Nephron progenitor cell (in vitro differentiated cells): Measurements from ENCODE around the gene TSTD1.
A peak's percentile ranks its signal among the peaks of the same experiment; 100 is the strongest.

Experiments
- DNase-seq: peaks from one replicate; pipeline ENCODE4 v3.0.0; 2021
- H3K27ac Mint-ChIP-seq: 2 replicates; pipeline ENCODE4 v1.8.0; 2021; ENCODE audit warnings: mild to moderate bottlenecking, moderate library complexity, mixed read lengths
- H3K27me3 Mint-ChIP-seq: 2 replicates; pipeline ENCODE4 v1.8.0; 2021; ENCODE audit warnings: mild to moderate bottlenecking, low read depth, mixed read lengths; ENCODE audit not compliant: poor library complexity
- H3K36me3 Mint-ChIP-seq: 2 replicates; pipeline ENCODE4 v1.8.0; 2021; ENCODE audit warnings: low read depth, mixed read lengths
- H3K4me1 Mint-ChIP-seq: 2 replicates; pipeline ENCODE4 v1.8.0; 2021; ENCODE audit warnings: mixed read lengths
- H3K4me3 Mint-ChIP-seq: 2 replicates; pipeline ENCODE4 v1.8.0; 2021; ENCODE audit warnings: mild to moderate bottlenecking, moderate library complexity, mixed read lengths
- H3K9me3 Mint-ChIP-seq: 2 replicates; pipeline ENCODE4 v1.8.0; 2021; ENCODE audit warnings: mild to moderate bottlenecking, moderate library complexity, mixed read lengths
- TF ChIP-seq, protein P1 (sequence below): fragments of 200-600 bp; sonication (generic); IDR thresholded peaks from 2 replicates; pipeline ENCODE4 v1.5.0; 2021; ENCODE audit warnings: antibody characterized with exemption

Gene TSTD1

DNA sequence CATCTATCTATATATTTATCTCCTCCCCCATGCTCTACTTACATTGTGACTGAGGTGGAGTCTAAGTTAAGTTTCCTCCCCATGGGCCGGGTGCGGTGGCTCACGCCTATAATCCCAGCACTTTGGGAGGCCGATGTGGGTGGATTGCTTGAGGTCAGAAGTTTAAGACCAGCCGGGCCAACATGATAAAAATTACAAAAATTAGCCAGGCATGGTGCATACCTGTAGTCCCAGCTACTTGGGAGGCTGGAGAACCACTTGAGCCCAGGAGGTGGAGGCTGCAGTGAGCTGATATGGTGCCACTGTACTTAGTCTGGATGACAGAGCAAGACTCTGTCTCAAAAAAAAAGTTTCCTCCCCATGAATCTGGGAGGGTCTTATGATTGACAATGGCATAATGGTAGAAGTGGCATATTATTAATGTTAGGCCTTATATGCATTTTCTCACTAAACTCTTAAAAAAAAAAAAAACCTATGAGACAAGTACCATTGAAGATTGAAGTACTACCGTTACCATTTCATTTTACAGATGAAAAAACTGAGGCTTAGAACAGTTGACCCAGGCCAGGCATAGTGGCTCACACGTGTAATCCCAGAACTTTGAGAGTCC is 29.1 kb downstream of the TSTD1 start:
- no peak for DNase-seq
- H3K4me1 Mint-ChIP-seq = peaks cover 13% of the 10 kb centered on the region
- no peak overlapping the region for H3K4me3 Mint-ChIP-seq
- H3K27me3 Mint-ChIP-seq = peaks cover 8% of the 10 kb centered on the region
- H3K27ac Mint-ChIP-seq = no peak overlapping the region
- TF ChIP-seq, protein P1, sequence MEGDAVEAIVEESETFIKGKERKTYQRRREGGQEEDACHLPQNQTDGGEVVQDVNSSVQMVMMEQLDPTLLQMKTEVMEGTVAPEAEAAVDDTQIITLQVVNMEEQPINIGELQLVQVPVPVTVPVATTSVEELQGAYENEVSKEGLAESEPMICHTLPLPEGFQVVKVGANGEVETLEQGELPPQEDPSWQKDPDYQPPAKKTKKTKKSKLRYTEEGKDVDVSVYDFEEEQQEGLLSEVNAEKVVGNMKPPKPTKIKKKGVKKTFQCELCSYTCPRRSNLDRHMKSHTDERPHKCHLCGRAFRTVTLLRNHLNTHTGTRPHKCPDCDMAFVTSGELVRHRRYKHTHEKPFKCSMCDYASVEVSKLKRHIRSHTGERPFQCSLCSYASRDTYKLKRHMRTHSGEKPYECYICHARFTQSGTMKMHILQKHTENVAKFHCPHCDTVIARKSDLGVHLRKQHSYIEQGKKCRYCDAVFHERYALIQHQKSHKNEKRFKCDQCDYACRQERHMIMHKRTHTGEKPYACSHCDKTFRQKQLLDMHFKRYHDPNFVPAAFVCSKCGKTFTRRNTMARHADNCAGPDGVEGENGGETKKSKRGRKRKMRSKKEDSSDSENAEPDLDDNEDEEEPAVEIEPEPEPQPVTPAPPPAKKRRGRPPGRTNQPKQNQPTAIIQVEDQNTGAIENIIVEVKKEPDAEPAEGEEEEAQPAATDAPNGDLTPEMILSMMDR = no peak
- H3K36me3 Mint-ChIP-seq = no peaks in the 10 kb centered on the region
- H3K9me3 Mint-ChIP-seq = no peaks in the 10 kb centered on the region

GRCh38 chr1:161008869-161009510 is 29.8 kb downstream of the TSTD1 start:
- Mint-ChIP-seq H3K9me3 (no peaks in the 10 kb centered on the region), H3K27ac (no peak overlapping the region), H3K4me1 (peaks cover 10% of the 10 kb centered on the region), H3K36me3 (no peaks in the 10 kb centered on the region), H3K4me3 (no peak overlapping the region), H3K27me3 (peaks cover 8% of the 10 kb centered on the region)
- no peak for DNase-seq
- TF ChIP-seq, protein P1 = no peak

- no peak for DNase-seq
- H3K4me1 Mint-ChIP-seq = no peaks in the 10 kb centered on the region
- H3K9me3 Mint-ChIP-seq = no peaks in the 10 kb centered on the region
- TF ChIP-seq, protein P1 = no peak
- peaks cover 3% of the 10 kb centered on the region for H3K27me3 Mint-ChIP-seq
- H3K4me3 Mint-ChIP-seq = no peak overlapping the region
- no peaks in the 10 kb centered on the region for H3K36me3 Mint-ChIP-seq
- H3K27ac Mint-ChIP-seq = no peak overlapping the region
Measured at GRCh38 chr1:161007369-161007768, 31.4 kb downstream of the TSTD1 start.

GRCh38 chr1:161006563-161006962 is 32.2 kb downstream of the TSTD1 start:
- peaks cover 3% of the 10 kb centered on the region for H3K27me3 Mint-ChIP-seq
- no peaks in the 10 kb centered on the region for H3K9me3 Mint-ChIP-seq
- H3K27ac Mint-ChIP-seq = peak overlapping the region; percentile 84
- DNase-seq = no peak
- peaks cover 3% of the 10 kb centered on the region for H3K4me1 Mint-ChIP-seq
- TF ChIP-seq, protein P1 = no peak
- no peaks in the 10 kb centered on the region for H3K36me3 Mint-ChIP-seq
- H3K4me3 Mint-ChIP-seq = no peak overlapping the region

- peak overlapping the region; percentile 10 for H3K27ac Mint-ChIP-seq
- H3K36me3 Mint-ChIP-seq = peaks cover 20% of the 10 kb centered on the region
- H3K4me3 Mint-ChIP-seq = no peak overlapping the region
- H3K27me3 Mint-ChIP-seq = peaks cover 2% of the 10 kb centered on the region
- TF ChIP-seq, protein P1 = no peak
- no peak for DNase-seq
- no peaks in the 10 kb centered on the region for H3K9me3 Mint-ChIP-seq
- peaks cover 4% of the 10 kb centered on the region for H3K4me1 Mint-ChIP-seq
Measured at GRCh38 chr1:161001525-161001924, 37.2 kb downstream of the TSTD1 start.
